Right lobe of liver (tissue), 6 donors: ENCODE measurements around the gene FAF2. TPM values are rescaled to one million over a fixed set of nuclear protein-coding genes. Genes with fewer than 3 reads are reported as not detected.

ENCODE experiments used
- ATAC-seq, 4 donors: fragments of 200-7000 bp; cut with Tn5 transposase; one replicate each; pipeline ENCODE4 v1.9.1; 2020; ENCODE audit warnings: mild to moderate bottlenecking in 4 of 4, moderate library complexity in 4 of 4
- DNase-seq, 3 donors: peaks; one replicate each; pipeline ENCODE4 v3.0.0-alpha.2; 2020
- H3K27ac ChIP-seq, 3 donors: fragments of 200-600 bp; one replicate each; pipeline ENCODE4 v1.8.0; 2022
- H3K27me3 ChIP-seq, 2 donors: fragments of 200-600 bp; one replicate each; pipeline ENCODE4 v1.8.0; 2022
- H3K36me3 ChIP-seq, 4 donors: fragments of 200-600 bp; sonication (generic) in 1 of 4; one replicate each; pipeline versions ENCODE4 v1.5.1 to v1.8.0; 2017 to 2022; ENCODE audit warnings: control low read depth in 1 of 4
- H3K4me1 ChIP-seq, 4 donors: fragments of 200-600 bp; sonication (generic) in 1 of 4; one replicate each; pipeline versions ENCODE4 v1.5.1 to v1.8.0; 2017 to 2022; ENCODE audit warnings: control low read depth in 1 of 4
- H3K4me3 ChIP-seq, 3 donors: fragments of 200-600 bp; one replicate each; pipeline ENCODE4 v1.8.0; 2022
- H3K9me3 ChIP-seq, 4 donors: fragments of 200-600 bp; sonication (generic) in 1 of 4; one replicate each; pipeline versions ENCODE4 v1.5.1 to v1.8.0; 2017 to 2022; ENCODE audit warnings: control low read depth in 1 of 4
- POLR2A ChIP-seq: fragments of 450-650 bp; IDR thresholded peaks from one replicate; pipeline ENCODE4 v1.6.1; 2017; ENCODE audit warnings: antibody characterized with exemption, mild to moderate bottlenecking
- WGBS: methylation state at CpG from one replicate; pipeline ENCODE4 v1.1.6; 2018; ENCODE audit warnings: low coverage, low lambda C conversion rate; ENCODE audit not compliant: insufficient coverage; ENCODE audit errors: missing lambda C conversion rate; 5-methylcytosine and 5-hydroxymethylcytosine counted together
- intact Hi-C, 2 donors: fragments of 100-400 bp; cut with DNase I; formaldehyde crosslinking; loops; one replicate each; pipeline versions ENCODE4 v1.11.2 to v1.14.1; 2022
- total RNA-seq, 6 experiments: library from RNA; depleted of rRNA in 2 of 6; stranded (reverse); fragments of >200 nt in 2 of 6; fragmentation: NEBNext Ultra II Directional in 3 of 6; extraction: Animal tissue kit (Norgen Biotek cat#: 25700) in 3 of 6; gene quantifications; one replicate each; pipeline versions ENCODE4 v1.1.0 to v1.2.4, GENCODE V29; 2016 to 2023
- TF ChIP-seq, protein P1 (sequence below), 4 donors: fragments of 200-600 bp in 3 of 4; fragments of 450-650 bp in 1 of 4; IDR thresholded peaks; one replicate each; pipeline versions ENCODE4 v1.5.1 to v1.8.0; 2016 to 2022; ENCODE audit warnings: antibody characterized with exemption in 4 of 4, mild to moderate bottlenecking in 2 of 4
- donor health status: DM: no; HTN: yes; CAD: no.
- donor health status: DM: no; HTN: no; CAD: no.
- donor health status: DM: no; HTN: no; CAD: no.
- donor health status: DM: no; HTN: yes; CAD: no.
- donor health status: DM: no; HTN: yes; CAD: no.

FAF2 gene
- total RNA-seq, 6 experiments from 2014 or later, result 17.5 to 23.3 (median 19.8) TPM

GRCh38 chr5:176424181-176424580 lies 24.0 kb upstream of the FAF2 start:
- no peak overlapping the region for H3K27ac ChIP-seq
- no peak for DNase-seq
- H3K4me3 ChIP-seq, result no peak overlapping the region
- no peaks in the 10 kb centered on the region for H3K36me3 ChIP-seq
- intact Hi-C loops, result no loop called here
- TF ChIP-seq, protein P1, sequence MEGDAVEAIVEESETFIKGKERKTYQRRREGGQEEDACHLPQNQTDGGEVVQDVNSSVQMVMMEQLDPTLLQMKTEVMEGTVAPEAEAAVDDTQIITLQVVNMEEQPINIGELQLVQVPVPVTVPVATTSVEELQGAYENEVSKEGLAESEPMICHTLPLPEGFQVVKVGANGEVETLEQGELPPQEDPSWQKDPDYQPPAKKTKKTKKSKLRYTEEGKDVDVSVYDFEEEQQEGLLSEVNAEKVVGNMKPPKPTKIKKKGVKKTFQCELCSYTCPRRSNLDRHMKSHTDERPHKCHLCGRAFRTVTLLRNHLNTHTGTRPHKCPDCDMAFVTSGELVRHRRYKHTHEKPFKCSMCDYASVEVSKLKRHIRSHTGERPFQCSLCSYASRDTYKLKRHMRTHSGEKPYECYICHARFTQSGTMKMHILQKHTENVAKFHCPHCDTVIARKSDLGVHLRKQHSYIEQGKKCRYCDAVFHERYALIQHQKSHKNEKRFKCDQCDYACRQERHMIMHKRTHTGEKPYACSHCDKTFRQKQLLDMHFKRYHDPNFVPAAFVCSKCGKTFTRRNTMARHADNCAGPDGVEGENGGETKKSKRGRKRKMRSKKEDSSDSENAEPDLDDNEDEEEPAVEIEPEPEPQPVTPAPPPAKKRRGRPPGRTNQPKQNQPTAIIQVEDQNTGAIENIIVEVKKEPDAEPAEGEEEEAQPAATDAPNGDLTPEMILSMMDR (IDR thresholded peaks at IDR 0.05), result no peak
- no peak for TF ChIP-seq POLR2A
- no peaks in the 10 kb centered on the region for H3K4me1 ChIP-seq
- no peaks in the 10 kb centered on the region for H3K27me3 ChIP-seq
- 64% methylated on average over 2 of the region's 3 CpGs for WGBS
- ATAC-seq, result no peak
- H3K9me3 ChIP-seq, result no peaks in the 10 kb centered on the region

- DNase-seq (no peak), ATAC-seq (no peak)
- intact Hi-C loops, result no loop called here
- TF ChIP-seq POLR2A, result no peak
- TF ChIP-seq, protein P1 (IDR thresholded peaks at IDR 0.05), result no peak
- no peak overlapping the region for H3K4me3 ChIP-seq
- no peaks in the 10 kb centered on the region for H3K4me1 ChIP-seq
- H3K36me3 ChIP-seq, result no peaks in the 10 kb centered on the region
- H3K27ac ChIP-seq, result no peak overlapping the region
- 100% methylated on average over 1 of the region's 1 CpG for WGBS
- no peaks in the 10 kb centered on the region for H3K27me3 ChIP-seq
- H3K9me3 ChIP-seq, result no peaks in the 10 kb centered on the region
Observed at GRCh38 chr5:176425138-176425537, 23.0 kb upstream of the FAF2 start.

DNA sequence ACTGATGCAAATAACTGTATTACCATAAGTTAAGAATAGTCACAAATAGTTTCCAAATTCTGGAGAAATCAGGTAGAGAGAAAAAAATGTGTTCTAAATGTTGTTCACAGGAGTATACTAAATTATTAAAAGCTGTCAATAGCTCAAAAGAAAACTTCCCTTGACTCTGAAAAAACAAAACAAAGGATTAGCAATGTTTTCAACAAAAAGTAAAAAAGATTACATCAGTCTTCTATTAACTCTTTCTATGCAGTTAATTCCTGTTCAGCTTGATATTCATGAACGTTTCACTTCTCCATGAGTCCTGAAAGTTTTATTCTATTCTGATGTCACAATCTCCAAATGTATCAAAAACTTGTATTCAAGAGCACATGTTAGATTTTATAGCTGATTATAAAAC lies 22.4 kb upstream of the FAF2 start:
- no peaks in the 10 kb centered on the region for H3K27me3 ChIP-seq
- intact Hi-C loops, result no loop called here
- ATAC-seq, result no peak
- H3K27ac ChIP-seq, result no peak overlapping the region
- DNase-seq, result no peak
- no peaks in the 10 kb centered on the region for H3K9me3 ChIP-seq
- H3K4me3 ChIP-seq, result no peak overlapping the region
- no peaks in the 10 kb centered on the region for H3K4me1 ChIP-seq
- 79% methylated on average over 1 of the region's 1 CpG for WGBS
- no peaks in the 10 kb centered on the region for H3K36me3 ChIP-seq
- TF ChIP-seq, protein P1 (IDR thresholded peaks at IDR 0.05), result no peak
- no peak for TF ChIP-seq POLR2A

- no peaks in the 10 kb centered on the region for H3K9me3 ChIP-seq
- H3K36me3 ChIP-seq, result no peaks in the 10 kb centered on the region
- no peak overlapping the region for H3K4me3 ChIP-seq
- WGBS, result 74% methylated on average over 1 of the region's 1 CpG
- H3K27ac ChIP-seq, result no peak overlapping the region
- H3K27me3 ChIP-seq, result no peaks in the 10 kb centered on the region
- intact Hi-C loops, result no loop called here
- ATAC-seq, result no peak
- H3K4me1 ChIP-seq, result no peaks in the 10 kb centered on the region
- no peak for TF ChIP-seq POLR2A
- TF ChIP-seq, protein P1 (IDR thresholded peaks at IDR 0.05), result no peak
- no peak for DNase-seq
Observed at GRCh38 chr5:176426876-176427275, 21.3 kb upstream of the FAF2 start.

GRCh38 chr5:176427971-176428370 lies 20.2 kb upstream of the FAF2 start:
- Histone ChIP-seq H3K9me3 (no peaks in the 10 kb centered on the region), H3K4me1 (no peaks in the 10 kb centered on the region), H3K36me3 (no peaks in the 10 kb centered on the region), H3K4me3 (no peak overlapping the region), H3K27me3 (no peaks in the 10 kb centered on the region), H3K27ac (no peak overlapping the region)
- 68% methylated on average over 4 of the region's 4 CpGs for WGBS
- TF ChIP-seq, protein P1 (IDR thresholded peaks at IDR 0.05), result no peak
- TF ChIP-seq POLR2A, result no peak
- no peak for ATAC-seq
- intact Hi-C loops, result no loop called here
- DNase-seq, result peak in 1 of 3 donors; percentile 1
